HG03469 (cell line): ENCODE data around the gene NRXN3.

Experiments used
- ATAC-seq: cut with Tn5 transposase; IDR thresholded peaks from one replicate; pipeline ENCODE4 v1.9.1; 2021; ENCODE audit warnings: mild to moderate bottlenecking, moderate library complexity, moderate number of reproducible peaks; ENCODE audit not compliant: unreplicated experiment

Gene NRXN3

DNA sequence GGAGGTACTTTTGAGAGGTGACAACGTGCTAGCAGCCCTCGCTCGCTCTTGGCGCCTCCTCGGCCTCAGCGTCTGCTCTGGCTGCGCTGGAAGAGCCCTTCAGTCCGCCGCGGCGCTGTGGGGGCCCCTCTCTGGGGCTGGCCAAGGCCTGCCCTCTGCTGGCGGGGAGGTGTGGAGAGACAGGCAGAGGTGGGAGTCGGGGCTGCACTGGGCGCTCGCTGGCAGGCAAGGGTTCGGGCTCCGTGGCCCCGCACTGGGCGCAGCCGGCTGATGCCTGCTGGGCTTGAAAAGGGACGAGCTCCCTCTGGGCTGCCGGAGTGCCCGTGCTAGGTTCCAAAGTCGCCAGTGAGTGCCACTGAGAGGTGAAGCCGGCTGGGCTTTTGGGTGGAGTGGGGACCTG is 1461.1 kb downstream of the NRXN3 start:
- ATAC-seq, result no peak

DNA sequence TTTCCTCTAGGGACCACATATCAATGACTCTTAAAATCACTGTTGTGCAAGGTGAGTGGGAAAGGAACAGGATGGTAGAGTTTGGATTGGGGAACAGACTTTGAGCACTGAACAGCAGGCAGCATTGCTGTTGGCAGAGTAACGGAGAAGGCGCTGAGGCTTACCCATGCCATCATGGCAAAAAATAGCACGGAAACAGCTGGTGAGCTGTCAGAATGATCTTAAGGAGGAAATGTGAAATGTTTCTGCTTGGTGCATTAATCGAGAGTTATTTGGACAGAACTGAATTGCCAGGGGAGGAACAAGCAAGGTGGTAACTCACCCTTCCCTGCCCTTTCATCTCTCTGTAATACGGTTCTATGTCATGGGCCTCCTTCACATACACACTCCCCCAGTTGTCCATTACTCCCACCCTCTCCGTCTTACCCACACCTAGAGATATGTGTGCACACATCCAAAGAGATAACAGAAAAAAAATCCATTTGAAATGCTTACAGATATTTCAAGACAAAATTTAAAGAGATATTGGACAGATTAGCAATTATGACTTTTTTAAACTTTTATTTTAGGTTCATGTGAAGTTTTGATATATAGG is 1468.6 kb downstream of the NRXN3 start:
- no peak for ATAC-seq

DNA sequence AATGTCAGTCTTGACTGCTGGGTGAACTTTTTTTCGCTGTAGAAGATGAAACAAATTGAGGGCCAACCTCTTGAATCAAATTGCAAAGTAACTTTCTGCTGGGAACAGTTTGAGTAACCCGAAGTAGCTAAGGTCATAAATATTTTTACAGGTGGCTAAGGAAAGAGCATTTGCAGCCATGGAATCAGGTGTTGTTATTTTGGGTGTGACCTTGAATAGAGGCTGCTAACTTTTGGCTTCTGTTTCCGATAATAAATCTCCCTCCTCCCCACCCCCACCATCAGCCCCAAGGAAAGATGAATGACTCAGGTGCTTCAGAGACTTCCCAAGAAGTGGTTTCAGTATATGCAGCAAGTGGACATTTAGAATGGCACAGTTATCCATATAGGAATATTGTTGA is 1469.4 kb downstream of the NRXN3 start:
- ATAC-seq, result no peak

DNA sequence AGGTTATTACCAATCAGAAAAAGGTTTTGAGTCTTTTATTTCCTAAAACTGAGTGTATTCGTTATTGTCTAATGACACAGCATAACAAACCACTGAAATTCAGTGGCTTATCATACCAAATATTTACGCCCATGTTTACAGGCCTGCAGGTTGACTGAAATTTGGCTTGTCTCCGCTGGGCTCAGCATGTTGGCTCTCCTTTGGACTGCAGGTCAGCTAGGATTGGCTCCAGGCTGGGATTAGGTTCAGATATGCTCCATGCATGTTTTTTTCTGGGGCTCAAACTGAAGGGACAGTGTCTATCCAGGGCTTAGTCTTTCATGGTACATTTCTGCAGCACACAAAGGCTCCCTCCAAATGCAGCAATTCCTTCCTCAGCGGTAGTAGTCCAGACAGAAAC is 1471.2 kb downstream of the NRXN3 start:
- no peak for ATAC-seq

DNA sequence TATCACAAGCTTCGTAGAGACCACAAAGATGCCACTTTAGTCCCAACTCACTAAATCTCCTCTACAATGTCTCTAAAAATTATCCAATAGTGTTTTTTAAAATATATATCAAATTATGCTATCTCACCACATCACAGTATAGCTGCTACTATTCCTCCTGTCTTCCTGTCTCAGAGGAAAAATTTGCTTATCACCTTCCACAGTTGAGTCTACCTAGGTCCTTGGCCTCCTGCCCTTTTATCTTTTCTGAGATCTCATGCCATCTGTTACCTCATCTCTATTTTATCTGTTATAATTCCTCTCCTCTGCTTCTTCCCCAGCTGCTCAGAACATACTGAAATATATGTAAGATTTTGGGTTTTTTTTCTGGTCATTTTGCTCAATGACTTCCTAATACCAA is 1473.0 kb downstream of the NRXN3 start:
- no peak for ATAC-seq

DNA sequence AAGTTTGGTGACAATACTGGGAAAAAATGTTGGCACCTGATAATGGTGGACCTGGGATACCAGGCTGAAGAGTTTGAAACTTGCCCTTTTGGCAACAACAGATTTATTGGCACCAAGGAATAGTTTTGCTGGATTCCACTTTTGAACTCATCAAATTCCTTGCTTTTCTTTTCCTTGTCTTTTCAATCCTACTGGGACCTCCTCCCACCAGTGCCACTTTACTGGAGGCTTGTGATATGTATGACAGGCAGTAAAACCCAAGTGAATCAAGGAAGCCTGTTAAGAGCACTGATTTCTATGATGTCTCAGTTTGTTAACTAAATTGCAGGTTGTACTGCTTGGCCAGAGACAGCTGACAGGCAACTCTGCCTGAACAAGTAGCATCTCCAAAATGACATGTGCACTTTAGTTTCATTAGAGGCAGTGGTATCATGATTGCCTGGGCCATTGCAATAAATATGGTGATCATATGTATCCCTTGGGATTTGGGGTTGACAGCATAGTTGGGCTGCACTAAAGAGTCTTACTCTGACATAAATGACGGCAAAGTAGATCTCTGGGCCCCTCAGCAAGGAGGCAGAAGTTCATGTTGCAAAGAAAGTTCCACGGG is 1475.7 kb downstream of the NRXN3 start:
- ATAC-seq, result no peak

GRCh38 chr14:79649856-79650255 is 1479.7 kb downstream of the NRXN3 start:
- no peak for ATAC-seq

- ATAC-seq, result no peak
Observed at GRCh38 chr14:79652513-79653307, 1482.5 kb downstream of the NRXN3 start.

- ATAC-seq, result no peak
Observed at GRCh38 chr14:79656056-79656455, 1485.9 kb downstream of the NRXN3 start.

DNA sequence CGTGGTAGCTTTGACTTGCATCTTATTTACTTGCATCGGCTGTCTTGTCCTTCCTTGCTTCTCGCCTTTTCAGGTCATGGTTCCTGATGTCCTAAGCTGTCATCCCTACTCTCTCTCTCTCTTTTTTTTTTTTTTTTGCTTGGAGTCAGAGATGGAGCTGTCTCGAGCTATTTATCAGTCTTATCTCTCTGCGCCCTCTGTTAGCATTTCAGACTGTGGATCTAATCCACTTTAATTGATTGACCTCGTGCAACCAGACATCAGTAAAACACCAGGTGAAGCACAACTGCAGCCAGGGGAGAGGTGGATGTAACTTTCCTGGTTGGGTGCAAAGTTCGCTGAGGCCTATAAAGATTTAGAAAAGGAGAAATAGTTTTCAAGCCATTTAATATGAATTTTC is 1486.3 kb downstream of the NRXN3 start:
- ATAC-seq, result no peak

DNA sequence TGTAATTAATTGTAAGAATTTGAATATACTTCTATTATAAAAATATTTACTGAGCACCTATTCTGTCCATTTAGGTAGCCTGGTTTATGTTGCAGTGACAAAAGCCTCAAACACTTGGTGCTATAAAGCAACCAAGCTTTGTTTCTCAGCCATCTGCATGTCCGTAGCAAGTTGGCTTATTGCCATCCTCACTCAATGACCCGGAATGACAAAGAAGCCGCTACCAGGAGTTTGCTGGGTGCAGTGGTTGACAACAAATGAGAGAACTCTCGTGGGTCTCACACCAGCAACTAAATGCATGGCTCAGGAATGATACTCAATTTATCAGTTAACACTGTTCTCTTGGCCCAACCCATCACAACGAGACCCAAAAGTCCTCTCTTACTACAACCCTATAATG is 1488.0 kb downstream of the NRXN3 start:
- no peak for ATAC-seq

DNA sequence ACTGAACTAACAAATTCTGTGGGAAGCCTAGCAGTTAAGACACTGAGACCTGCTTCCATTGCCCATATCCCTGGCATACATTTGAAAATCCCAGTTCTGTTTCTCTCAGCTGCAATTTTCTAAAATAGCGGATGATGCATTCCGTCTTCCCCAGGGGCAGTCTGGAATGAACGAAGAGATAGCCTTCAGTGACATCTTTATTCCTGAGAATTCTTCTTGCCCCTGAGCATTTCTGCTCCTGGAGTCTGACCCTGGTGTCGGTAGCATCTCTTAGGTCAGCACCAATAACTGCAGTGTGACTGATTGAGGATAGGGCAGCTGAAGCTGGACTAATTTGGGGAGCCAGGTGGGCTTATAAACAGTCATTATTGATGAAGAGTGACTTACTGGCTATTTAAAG is 1488.6 kb downstream of the NRXN3 start:
- ATAC-seq, result no peak

DNA sequence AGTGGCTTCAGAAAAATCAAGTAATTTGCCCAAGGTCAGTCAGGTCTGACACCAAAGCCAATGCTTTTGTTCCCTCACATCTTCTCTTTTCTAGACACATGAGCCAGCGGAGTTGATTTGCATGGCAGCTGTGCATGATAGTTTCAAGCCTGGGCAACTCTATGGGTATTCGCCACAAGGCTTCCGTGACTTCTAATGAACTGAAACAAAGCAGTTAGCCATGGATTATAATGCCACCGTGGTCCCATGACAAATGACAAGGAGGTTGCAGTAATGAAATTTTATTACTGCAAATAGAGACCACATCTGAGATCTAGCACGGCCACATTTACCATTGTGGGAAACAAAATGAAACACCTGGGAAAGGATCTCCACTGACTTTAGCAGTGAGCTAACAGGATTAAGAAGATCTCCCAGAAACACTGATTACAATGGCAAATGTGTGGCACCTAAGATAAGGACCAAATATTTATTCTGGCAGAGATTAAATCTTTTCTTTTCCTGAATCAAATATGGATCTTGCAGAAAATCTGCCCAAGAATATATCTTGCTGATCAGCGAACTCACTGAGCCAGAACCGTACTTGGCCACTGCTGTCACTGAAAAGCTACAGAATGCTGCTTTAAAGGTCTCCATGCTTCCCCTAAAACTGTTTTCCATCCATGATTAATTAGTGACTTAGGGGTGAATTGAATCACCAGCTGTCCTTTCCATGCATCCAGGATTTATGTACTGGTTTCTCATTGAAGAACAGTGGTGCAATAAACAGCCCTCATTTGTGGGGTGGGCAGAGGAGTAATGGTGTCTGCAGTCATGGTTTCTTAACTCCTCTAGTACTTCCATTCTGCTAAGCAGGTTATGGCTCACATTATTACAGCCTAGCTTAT is 1490.1 kb downstream of the NRXN3 start:
- no peak for ATAC-seq

GRCh38 chr14:79661752-79662151 is 1491.6 kb downstream of the NRXN3 start:
- no peak for ATAC-seq

DNA sequence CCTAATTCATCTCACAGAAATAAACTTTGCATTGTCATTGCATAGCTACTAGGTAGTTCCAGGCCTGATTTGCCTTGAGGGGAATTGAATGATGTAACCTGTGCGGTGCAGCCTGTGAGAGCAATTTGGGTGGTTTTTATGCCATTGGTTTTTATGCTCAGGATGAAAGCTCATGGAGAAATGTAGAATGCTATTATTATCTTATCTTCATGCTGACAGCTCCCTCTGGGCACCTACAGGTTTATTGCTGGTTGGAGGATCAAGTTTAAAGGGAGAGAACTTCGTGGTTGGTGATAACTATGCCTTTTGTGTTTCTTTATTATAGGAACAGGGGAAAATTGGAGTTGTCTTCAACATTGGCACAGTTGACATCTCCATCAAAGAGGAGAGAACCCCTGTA is 1493.3 kb downstream of the NRXN3 start:
- ATAC-seq, result no peak

- no peak for ATAC-seq
Observed at GRCh38 chr14:79665556-79665955, 1495.4 kb downstream of the NRXN3 start.

GRCh38 chr14:79668951-79669350 is 1498.8 kb downstream of the NRXN3 start:
- no peak for ATAC-seq

DNA sequence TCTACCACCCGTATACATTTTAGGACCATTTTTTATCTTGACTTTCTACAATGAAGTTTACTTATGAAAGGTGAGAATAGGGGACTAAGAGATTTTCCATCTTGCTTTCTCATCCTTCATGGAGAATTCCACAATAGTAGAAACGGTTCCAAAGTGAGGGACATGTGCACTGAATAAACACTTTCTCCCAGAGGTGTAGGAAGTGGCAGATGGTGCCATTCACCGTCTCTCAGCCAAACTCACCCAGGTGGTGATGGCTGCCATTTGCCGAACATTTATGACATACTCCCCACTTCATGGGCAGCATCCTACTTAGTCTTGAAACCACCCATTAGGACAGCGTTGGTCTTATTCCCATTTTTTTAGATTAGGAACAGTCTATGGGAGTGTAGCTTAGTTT is 1500.6 kb downstream of the NRXN3 start:
- ATAC-seq, result no peak

DNA sequence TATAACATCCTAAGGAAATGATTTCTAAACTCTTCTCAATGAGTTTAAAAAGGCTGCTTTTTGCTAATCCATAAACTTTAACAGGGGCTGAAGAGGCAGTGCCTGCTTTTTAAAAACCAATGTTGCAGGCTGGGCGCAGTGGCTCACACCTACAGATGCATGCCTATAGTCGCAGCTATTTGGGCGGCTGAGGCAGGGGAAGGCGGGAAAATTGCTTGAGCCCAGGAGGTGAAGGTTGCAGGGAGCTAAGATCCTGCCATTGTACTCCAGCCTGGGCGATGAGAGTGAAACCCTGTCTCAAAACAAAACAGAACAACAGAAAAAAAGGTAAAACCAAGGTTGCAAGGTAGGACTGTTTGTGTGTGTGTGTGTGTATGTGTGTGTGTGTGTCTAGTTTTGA is 1509.9 kb downstream of the NRXN3 start:
- ATAC-seq, result no peak

DNA sequence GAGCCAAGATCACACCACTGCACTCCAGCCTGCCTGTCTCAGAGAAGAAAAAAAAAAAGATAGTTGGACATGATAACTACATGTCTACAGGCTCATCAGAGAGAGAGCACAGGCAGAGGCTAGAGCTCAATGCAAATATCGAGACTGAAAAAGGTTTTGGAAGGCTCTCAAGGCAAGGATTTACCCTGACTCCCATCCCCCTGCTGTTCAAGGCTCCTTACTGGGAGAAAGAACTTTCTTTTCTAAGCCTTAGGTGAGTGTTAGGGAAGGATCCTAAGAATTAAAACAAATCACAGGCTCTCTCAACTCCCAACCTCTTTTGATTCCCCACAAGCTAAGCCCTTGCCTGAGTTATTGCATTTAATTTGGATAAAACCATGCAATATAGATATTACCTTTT is 1516.0 kb downstream of the NRXN3 start:
- no peak for ATAC-seq

DNA sequence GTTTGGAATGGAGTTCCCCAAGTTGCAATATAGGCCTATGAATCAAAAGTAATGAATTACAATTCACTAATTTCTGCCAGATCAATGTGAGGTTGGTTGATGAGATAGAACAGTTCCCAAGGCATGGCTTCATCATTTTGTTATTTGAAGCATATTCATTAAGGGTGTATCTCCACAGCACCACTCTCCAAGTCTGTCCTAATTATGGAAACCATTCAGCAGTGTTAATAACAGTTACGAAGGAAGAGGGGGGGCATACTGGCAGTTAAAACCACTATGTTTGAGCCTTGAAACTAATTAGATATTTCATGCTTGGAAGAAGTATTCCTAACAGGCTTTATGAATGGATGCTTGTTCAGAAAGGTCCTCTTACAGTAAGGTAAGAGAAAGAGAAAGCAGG is 1520.8 kb downstream of the NRXN3 start:
- ATAC-seq, result no peak
